PC-9 (cell line): ENCODE data around the gene PBX2.

Experiments
- CTCF ChIP-seq: fragments of 200-600 bp; sonication (generic); conservative IDR thresholded peaks from 2 replicates; pipeline ENCODE4 v1.6.1; 2017; ENCODE audit warnings: mixed run types, antibody characterized with exemption, mild to moderate bottlenecking, moderate library complexity
- EZH2 ChIP-seq: fragments of 200-600 bp; sonication (generic); IDR thresholded peaks from 2 replicates; pipeline ENCODE4 v1.8.0; 2017; ENCODE audit warnings: antibody characterized with exemption, low read depth

GRCh38 chr6:32200711-32201475 lies 10.9 kb upstream of the PBX2 start:
- TF ChIP-seq CTCF, result no peak
- no peak for TF ChIP-seq EZH2
